SK-MEL-5 (cell line): Measurements from ENCODE around the gene EDDM3A. TPM values are rescaled to one million over a fixed set of nuclear protein-coding genes. Genes with fewer than 3 reads are reported as not detected.

Source experiments
- DNase-seq: peaks from one replicate; pipeline ENCODE4 v3.0.0-alpha.2; 2016; ENCODE audit warnings: low read depth, low spot score
- in situ Hi-C: cut with HindIII; loops from 2 replicates; pipeline ENCODE4 v1.10.0; 2016; ENCODE audit warnings: low sequenced_read_pairs, high pct_unique_total_duplicates, low pct_unique_long_range_greater_than_20kb
- total RNA-seq: library from RNA; depleted of rRNA; stranded (reverse); fragments of >200 nt; shearing (Covaris generic); gene quantifications from 2 replicates; pipeline ENCODE4 v1.2.3, GENCODE V29; 2014

EDDM3A gene
- total RNA-seq, 1 experiment from 2014 or later = not detected

DNA sequence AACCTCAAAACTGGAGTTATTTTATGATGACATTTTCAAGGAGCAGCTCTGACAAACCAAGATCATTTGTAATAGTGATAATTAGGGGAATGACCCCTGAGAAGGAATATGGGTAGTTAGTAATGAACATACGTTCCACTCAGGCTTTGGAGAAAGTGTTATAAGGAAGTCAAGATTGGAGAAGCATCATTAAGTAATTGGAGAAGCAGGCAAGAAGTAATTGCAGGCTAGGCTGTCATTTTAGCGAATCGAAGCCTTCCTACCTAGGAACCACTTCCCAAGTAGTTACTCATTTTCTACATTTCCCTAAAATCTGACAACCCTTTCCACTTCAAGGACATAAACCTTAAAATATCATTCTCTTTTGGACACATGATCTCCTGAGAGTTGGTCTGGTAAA lies 23.7 kb downstream of the EDDM3A start:
- DNase-seq = no peak
- in situ Hi-C loops = no loop called here

GRCh38 chr14:20772650-20773049 lies 27.0 kb downstream of the EDDM3A start:
- in situ Hi-C loops = no loop called here
- no peak for DNase-seq

DNA sequence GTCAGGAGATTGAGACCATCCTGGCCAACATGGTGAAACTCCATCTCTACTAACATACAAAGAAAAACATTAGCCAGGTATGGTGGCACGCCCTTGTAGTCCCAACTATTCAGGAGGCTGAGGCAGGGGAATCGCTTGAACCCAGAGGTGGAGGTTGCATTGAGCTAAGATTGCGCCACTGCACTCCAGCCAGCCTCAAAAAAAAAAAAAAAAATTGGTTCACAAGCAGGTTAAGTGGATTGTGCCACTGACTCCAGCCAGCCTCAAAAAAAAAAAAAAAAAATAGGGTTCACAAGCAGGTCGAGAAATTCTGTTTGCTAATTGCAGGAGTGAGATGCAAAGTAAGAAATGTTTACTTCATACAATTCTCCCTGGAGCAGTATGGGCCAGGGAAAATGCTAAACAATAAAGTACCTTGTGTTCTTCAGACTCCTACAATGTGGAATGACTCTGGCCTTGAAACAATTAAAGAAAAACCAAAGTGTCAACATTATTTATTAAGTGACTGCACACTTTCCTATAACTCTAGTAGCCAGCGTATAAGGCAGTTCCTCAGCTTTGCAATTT lies 28.7 kb downstream of the EDDM3A start:
- in situ Hi-C loops = no loop called here
- DNase-seq = no peak

DNA sequence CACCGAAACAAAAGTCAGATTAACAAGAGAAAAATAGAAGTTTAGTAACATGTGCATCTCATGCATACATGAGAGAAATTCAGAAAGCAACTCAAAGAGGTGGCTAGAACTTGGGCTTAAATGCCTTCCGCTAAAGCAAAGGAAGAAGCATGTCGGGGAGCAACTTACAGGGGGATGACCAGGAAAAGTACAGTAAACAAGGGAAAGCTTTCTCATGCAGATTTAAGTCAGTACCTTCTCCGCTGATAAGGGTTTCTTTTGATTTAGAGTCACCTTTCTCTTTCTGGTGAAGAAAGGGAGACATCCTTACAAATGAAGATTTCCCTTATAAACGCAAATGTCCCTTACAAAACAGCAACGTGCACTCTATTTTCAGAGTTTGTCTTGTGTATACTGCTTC lies 29.4 kb downstream of the EDDM3A start:
- in situ Hi-C loops = no loop called here
- DNase-seq = no peak

DNA sequence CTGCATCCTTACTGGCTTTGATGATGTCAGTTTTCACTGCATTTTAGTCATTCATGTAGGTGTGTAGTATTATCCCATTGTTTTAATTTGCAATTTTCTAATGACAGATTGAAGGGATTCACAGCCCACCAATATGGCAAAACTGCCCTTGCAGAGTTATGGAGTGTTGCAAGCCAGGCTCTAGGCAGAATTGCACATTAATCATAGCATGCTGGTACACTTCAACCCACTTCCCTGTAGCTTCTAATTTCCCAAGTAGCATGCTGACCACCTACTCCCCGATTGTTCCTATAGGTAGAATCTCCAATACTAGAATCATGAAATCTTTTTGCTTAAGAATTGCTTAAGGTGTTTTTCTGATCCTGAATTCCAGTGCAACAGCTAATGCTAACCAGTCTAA lies 30.2 kb downstream of the EDDM3A start:
- in situ Hi-C loops = no loop called here
- DNase-seq = no peak

DNA sequence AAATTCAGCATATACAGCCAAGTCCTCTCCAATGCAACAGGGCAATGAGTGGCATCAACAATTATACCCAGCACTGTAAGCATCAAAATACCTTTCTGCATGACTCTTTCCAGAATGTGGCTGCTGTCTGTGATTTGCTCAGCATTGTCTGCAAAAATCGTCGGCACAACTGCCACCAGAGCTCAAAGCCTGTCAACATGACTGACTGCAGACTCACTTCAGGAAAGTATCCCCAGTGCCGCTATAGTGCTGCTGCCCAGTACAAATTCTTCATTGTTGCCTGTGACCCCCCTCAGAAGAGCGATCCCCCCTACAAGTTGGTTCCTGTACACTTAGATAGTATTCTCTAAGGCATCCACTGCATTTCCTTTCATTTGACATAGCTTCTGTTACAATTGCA lies 36.1 kb downstream of the EDDM3A start:
- DNase-seq = no peak
- in situ Hi-C loops = no loop called here

- DNase-seq = peak; percentile 4
- in situ Hi-C loops = no loop called here
These were observed 36.7 kb downstream of the EDDM3A start for GRCh38 chr14:20782280-20782890.

- DNase-seq = no peak
- in situ Hi-C loops = no loop called here
These were observed 41.3 kb downstream of the EDDM3A start for GRCh38 chr14:20787025-20787424.

DNA sequence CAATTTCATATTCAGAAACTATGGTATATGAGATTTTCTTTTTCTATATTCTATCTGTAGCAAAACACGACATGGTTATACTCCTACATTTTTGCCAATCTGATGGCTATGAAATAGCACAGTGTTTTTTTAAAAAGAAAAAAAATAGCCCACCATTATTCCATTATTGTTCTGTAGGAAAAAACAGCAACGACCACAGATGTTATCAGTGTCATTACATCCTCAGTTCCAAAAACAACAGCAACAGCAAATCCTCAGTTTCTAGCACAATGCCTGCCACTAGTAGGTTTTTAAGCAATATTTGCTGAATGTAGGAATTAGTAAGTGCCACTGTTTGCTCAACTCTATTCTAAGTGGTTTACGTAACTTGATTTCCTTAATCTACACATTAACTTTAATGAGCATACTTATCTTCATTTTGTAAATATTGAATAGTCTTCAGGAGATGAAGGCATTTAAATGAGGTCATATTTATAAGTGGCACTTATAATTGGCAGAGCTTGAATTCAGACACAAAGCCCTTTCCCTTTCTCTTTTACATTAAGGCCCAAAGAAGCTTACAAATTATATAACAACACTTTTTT lies 43.6 kb downstream of the EDDM3A start:
- in situ Hi-C loops = no loop called here

DNA sequence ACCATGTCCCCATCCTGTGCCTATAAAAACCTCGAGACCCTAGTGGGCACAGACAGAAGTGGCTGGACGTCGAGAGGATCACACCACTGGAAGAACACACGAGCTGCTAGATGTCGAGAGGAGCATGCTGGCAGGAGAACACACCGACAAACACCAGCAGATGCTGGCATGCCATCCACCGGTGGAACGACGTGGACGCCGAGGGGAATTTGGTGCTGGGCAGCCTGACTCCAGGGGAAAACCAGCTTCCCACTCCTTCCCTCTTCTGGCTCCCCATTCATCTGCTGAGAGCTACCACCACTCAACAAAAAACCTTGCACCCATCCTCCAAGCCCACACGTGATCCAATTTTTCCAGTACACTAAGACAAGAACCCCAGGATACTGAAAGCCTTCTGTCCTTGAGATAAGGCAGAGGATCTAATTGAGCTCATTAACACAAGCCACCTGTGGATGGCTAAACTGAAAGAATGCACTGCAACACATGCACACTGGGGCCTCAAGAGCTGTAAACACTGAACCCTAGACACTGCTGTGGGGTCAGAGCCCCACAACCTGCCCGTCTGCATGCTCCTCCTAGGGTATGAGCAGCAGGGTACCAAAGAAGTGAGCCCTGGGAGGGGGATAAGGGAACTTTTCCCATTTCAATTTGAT lies 44.9 kb downstream of the EDDM3A start:
- in situ Hi-C loops = no loop called here
- DNase-seq = no peak

More for the DNA sequence above, 43.6 kb downstream of the EDDM3A start:
- DNase-seq = no peak

- DNase-seq = no peak
- in situ Hi-C loops = no loop called here
These were observed 45.5 kb downstream of the EDDM3A start for GRCh38 chr14:20791187-20791586.

GRCh38 chr14:20791597-20791996 lies 45.9 kb downstream of the EDDM3A start:
- no peak for DNase-seq
- in situ Hi-C loops = no loop called here

DNA sequence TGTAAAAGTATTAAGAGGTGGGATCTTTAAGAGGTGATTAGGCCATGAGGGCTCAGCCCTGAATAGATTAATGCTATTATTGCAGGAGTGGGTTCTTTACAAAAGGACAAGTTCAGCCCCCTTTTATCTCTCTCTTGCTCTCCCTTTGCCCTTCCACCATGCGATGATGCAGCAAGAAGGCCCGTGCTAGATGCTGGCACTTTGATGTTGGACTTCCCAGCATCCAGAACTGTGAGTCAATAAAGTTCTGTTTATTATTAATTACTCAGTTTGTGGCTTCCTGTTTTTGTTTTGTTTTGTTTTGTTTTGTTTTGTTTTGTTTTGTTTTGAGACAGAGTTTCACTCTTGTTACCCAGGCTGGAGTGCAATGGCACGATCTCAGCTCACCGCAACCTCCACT lies 46.9 kb downstream of the EDDM3A start:
- DNase-seq = no peak
- in situ Hi-C loops = no loop called here

- in situ Hi-C loops = no loop called here
- DNase-seq = no peak
These were observed 49.1 kb downstream of the EDDM3A start for GRCh38 chr14:20794644-20795369.

DNA sequence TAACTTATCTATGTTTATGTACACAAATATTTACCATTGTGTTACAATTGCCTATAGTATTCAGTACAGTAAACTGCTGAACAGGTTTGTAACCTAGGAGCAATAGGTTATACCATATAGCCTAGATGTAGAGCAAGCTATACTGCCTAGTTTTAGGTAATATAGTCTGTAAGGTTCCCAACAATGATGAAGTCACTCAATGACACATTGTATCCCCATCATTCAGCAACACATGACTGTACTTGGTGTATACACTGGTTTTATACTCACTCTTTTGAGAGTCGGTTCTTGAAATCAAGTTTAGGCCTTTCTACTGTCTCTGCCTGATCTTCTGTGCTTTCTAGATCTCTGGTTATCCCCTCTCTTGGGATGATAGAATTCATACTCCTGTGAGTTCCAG lies 51.5 kb downstream of the EDDM3A start:
- DNase-seq = no peak
- in situ Hi-C loops = no loop called here
